Mononuclear cell (primary cell): ENCODE data around the gene MYOCD. TPM values are rescaled to one million over a fixed set of nuclear protein-coding genes. Genes with fewer than 3 reads are reported as not detected.

ENCODE experiments used
- H3K27me3 ChIP-seq: 2 replicates; pipeline ENCODE4 v1.6.0; 2011; ENCODE audit warnings: low read length, control low read depth; ENCODE audit not compliant: insufficient read depth
- H3K4me1 ChIP-seq: 2 replicates; pipeline ENCODE4 v1.5.1; 2011; ENCODE audit warnings: mild to moderate bottlenecking, low read length, control low read depth; ENCODE audit not compliant: insufficient read depth
- H3K4me3 ChIP-seq: 2 replicates; pipeline ENCODE4 v1.5.1; 2011; ENCODE audit warnings: mild to moderate bottlenecking, low read length, moderate library complexity
- H3K9me3 ChIP-seq: 2 replicates; pipeline ENCODE4 v1.5.1; 2011; ENCODE audit warnings: low read depth, mild to moderate bottlenecking, control low read depth, low read length
- total RNA-seq: library from RNA; depleted of rRNA; stranded (reverse); fragments of >200 nt; gene quantifications from one replicate; pipeline ENCODE4 v1.2.3, GENCODE V29; 2012

MYOCD gene
- total RNA-seq, 1 donor, result not detected

- Histone ChIP-seq H3K4me3 (no peak overlapping the region), H3K27me3 (no peaks in the 10 kb centered on the region), H3K4me1 (no peaks in the 10 kb centered on the region), H3K9me3 (no peaks in the 10 kb centered on the region)
Measured at GRCh38 chr17:12712941-12713340, 47.3 kb downstream of the MYOCD start.

GRCh38 chr17:12719948-12720347 is 54.3 kb downstream of the MYOCD start:
- Histone ChIP-seq H3K4me3 (no peak overlapping the region), H3K9me3 (no peaks in the 10 kb centered on the region), H3K4me1 (no peaks in the 10 kb centered on the region), H3K27me3 (no peaks in the 10 kb centered on the region)

GRCh38 chr17:12721581-12721980 is 55.9 kb downstream of the MYOCD start:
- H3K9me3 ChIP-seq, result no peaks in the 10 kb centered on the region

GRCh38 chr17:12722282-12722681 is 56.6 kb downstream of the MYOCD start:
- no peak overlapping the region for H3K4me3 ChIP-seq
- no peaks in the 10 kb centered on the region for H3K9me3 ChIP-seq
- H3K27me3 ChIP-seq, result no peaks in the 10 kb centered on the region
- no peaks in the 10 kb centered on the region for H3K4me1 ChIP-seq

More at GRCh38 chr17:12721581-12721980, 55.9 kb downstream of the MYOCD start:
- H3K4me1 ChIP-seq, result no peaks in the 10 kb centered on the region
- no peak overlapping the region for H3K4me3 ChIP-seq
- H3K27me3 ChIP-seq, result no peaks in the 10 kb centered on the region

- Histone ChIP-seq H3K9me3 (no peaks in the 10 kb centered on the region), H3K4me3 (no peak overlapping the region), H3K27me3 (no peaks in the 10 kb centered on the region), H3K4me1 (no peaks in the 10 kb centered on the region)
Measured at GRCh38 chr17:12726131-12726530, 60.4 kb downstream of the MYOCD start.

GRCh38 chr17:12727076-12727760 is 61.5 kb downstream of the MYOCD start:
- Histone ChIP-seq H3K4me3 (no peak overlapping the region), H3K9me3 (no peaks in the 10 kb centered on the region), H3K4me1 (no peaks in the 10 kb centered on the region), H3K27me3 (no peaks in the 10 kb centered on the region)

GRCh38 chr17:12727881-12728280 is 62.2 kb downstream of the MYOCD start:
- H3K4me3 ChIP-seq, result no peak overlapping the region

GRCh38 chr17:12729086-12729485 is 63.4 kb downstream of the MYOCD start:
- Histone ChIP-seq H3K27me3 (no peaks in the 10 kb centered on the region), H3K4me3 (no peak overlapping the region), H3K4me1 (no peaks in the 10 kb centered on the region), H3K9me3 (no peaks in the 10 kb centered on the region)

More at GRCh38 chr17:12727881-12728280, 62.2 kb downstream of the MYOCD start:
- Histone ChIP-seq H3K4me1 (no peaks in the 10 kb centered on the region), H3K9me3 (no peaks in the 10 kb centered on the region), H3K27me3 (no peaks in the 10 kb centered on the region)

- Histone ChIP-seq H3K27me3 (no peaks in the 10 kb centered on the region), H3K9me3 (no peaks in the 10 kb centered on the region), H3K4me3 (no peak overlapping the region), H3K4me1 (no peaks in the 10 kb centered on the region)
Measured at GRCh38 chr17:12730421-12730820, 64.7 kb downstream of the MYOCD start.

- H3K9me3 ChIP-seq, result no peaks in the 10 kb centered on the region
- no peaks in the 10 kb centered on the region for H3K4me1 ChIP-seq
- H3K4me3 ChIP-seq, result no peak overlapping the region
- H3K27me3 ChIP-seq, result no peaks in the 10 kb centered on the region
Measured at GRCh38 chr17:12730931-12731521, 65.3 kb downstream of the MYOCD start.

GRCh38 chr17:12731839-12732238 is 66.1 kb downstream of the MYOCD start:
- Histone ChIP-seq H3K27me3 (no peaks in the 10 kb centered on the region), H3K9me3 (no peaks in the 10 kb centered on the region), H3K4me3 (no peak overlapping the region), H3K4me1 (no peaks in the 10 kb centered on the region)

GRCh38 chr17:12732366-12732765 is 66.7 kb downstream of the MYOCD start:
- H3K4me3 ChIP-seq, result no peak overlapping the region

GRCh38 chr17:12734926-12735325 is 69.2 kb downstream of the MYOCD start:
- Histone ChIP-seq H3K4me3 (no peak overlapping the region), H3K4me1 (no peaks in the 10 kb centered on the region), H3K9me3 (no peaks in the 10 kb centered on the region), H3K27me3 (no peaks in the 10 kb centered on the region)

More at GRCh38 chr17:12732366-12732765, 66.7 kb downstream of the MYOCD start:
- Histone ChIP-seq H3K9me3 (no peaks in the 10 kb centered on the region), H3K27me3 (no peaks in the 10 kb centered on the region), H3K4me1 (no peaks in the 10 kb centered on the region)

- Histone ChIP-seq H3K27me3 (no peaks in the 10 kb centered on the region), H3K9me3 (no peaks in the 10 kb centered on the region), H3K4me1 (no peaks in the 10 kb centered on the region), H3K4me3 (no peak overlapping the region)
Measured at GRCh38 chr17:12735517-12735916, 69.8 kb downstream of the MYOCD start.

GRCh38 chr17:12736526-12736925 is 70.8 kb downstream of the MYOCD start:
- H3K4me1 ChIP-seq, result no peaks in the 10 kb centered on the region
- H3K4me3 ChIP-seq, result no peak overlapping the region
- no peaks in the 10 kb centered on the region for H3K9me3 ChIP-seq
- H3K27me3 ChIP-seq, result no peaks in the 10 kb centered on the region
